ENCODE results near the gene CPSF2. TPM values are rescaled to one million over a fixed set of nuclear protein-coding genes. Genes with fewer than 3 reads are reported as not detected.

The CPSF2 gene
- total RNA-seq, 1 donor from 2014 or later, result 80.3 TPM

DNA sequence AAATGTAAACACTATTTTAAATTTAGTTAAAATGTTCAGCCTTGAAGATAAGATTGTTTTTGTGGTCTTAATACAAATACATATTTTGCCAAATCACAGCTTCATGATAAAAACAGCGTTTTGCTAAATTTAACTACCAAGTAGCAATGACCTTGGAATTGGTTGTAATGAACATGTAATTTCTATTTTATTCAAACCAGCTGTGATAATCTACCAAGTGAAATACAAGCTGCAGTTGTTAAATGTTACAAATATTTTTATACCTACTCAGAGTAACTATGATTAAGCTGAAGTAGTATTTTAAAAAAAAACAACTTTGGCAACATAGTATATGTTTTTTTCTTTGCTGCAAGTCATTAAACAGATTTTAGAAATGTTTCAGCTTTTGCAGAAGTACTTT is 96.2 kb downstream of the CPSF2 start:
- Mint-ChIP-seq H3K9me3 (ENCODE audit: unreplicated experiment) (no peaks in the 10 kb centered on the region), H3K27ac (ENCODE audit: unreplicated experiment) (no peak overlapping the region), H3K27me3 (ENCODE audit: unreplicated experiment) (no peaks in the 10 kb centered on the region), H3K36me3 (ENCODE audit: low read depth, unreplicated experiment) (no peaks in the 10 kb centered on the region), H3K4me1 (ENCODE audit: unreplicated experiment) (no peaks in the 10 kb centered on the region), H3K4me3 (ENCODE audit: unreplicated experiment) (no peak overlapping the region)
- DNase-seq (ENCODE audit: low spot score), result no peak
- TF ChIP-seq, protein P1, sequence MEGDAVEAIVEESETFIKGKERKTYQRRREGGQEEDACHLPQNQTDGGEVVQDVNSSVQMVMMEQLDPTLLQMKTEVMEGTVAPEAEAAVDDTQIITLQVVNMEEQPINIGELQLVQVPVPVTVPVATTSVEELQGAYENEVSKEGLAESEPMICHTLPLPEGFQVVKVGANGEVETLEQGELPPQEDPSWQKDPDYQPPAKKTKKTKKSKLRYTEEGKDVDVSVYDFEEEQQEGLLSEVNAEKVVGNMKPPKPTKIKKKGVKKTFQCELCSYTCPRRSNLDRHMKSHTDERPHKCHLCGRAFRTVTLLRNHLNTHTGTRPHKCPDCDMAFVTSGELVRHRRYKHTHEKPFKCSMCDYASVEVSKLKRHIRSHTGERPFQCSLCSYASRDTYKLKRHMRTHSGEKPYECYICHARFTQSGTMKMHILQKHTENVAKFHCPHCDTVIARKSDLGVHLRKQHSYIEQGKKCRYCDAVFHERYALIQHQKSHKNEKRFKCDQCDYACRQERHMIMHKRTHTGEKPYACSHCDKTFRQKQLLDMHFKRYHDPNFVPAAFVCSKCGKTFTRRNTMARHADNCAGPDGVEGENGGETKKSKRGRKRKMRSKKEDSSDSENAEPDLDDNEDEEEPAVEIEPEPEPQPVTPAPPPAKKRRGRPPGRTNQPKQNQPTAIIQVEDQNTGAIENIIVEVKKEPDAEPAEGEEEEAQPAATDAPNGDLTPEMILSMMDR (IDR thresholded peaks at IDR 0.05; ENCODE audit: unreplicated experiment), result no peak

Other genes starting within 250 kb of the CPSF2 start
- 0.26 TPM for gene FBLN5, start 174.3 kb upstream of the CPSF2 start, total RNA-seq (ENCODE audit: unreplicated experiment)
- 46.8 TPM for gene TRIP11, start 81.9 kb upstream of the CPSF2 start, total RNA-seq (ENCODE audit: unreplicated experiment)
- 32.7 TPM for gene ATXN3, start 15.4 kb upstream of the CPSF2 start, total RNA-seq (ENCODE audit: unreplicated experiment)
- 117 TPM for gene NDUFB1, start 263 bp upstream of the CPSF2 start, total RNA-seq (ENCODE audit: unreplicated experiment)
- 1.1 TPM for gene SLC24A4, start 201.2 kb downstream of the CPSF2 start, total RNA-seq (ENCODE audit: unreplicated experiment)

Measured in endothelial cell (in vitro differentiated cells).